Testis (tissue), 3 donors: Measurements from ENCODE around the gene PDE8B. TPM values are rescaled to one million over a fixed set of nuclear protein-coding genes. Genes with fewer than 3 reads are reported as not detected.

Experiments used
- DNase-seq: peaks from one replicate; pipeline ENCODE4 v3.0.0-alpha.2; 2019
- H3K27ac ChIP-seq, 2 donors: fragments of 200-600 bp; sonication (generic); one replicate each; pipeline ENCODE4 v1.5.1; 2019
- H3K27me3 ChIP-seq: fragments of 200-600 bp; sonication (generic); one replicate; pipeline ENCODE4 v1.5.1; 2019
- H3K36me3 ChIP-seq: fragments of 200-600 bp; sonication (generic); one replicate; pipeline ENCODE4 v1.5.1; 2017; ENCODE audit warnings: low read depth; ENCODE audit errors: missing control alignments
- H3K4me1 ChIP-seq: fragments of 200-600 bp; sonication (generic); one replicate; pipeline ENCODE4 v1.5.1; 2019
- H3K4me3 ChIP-seq, 2 donors: fragments of 200-600 bp; sonication (generic); one replicate each; pipeline ENCODE4 v1.5.1; 2017 to 2019
- H3K9me3 ChIP-seq: fragments of 200-600 bp; sonication (generic); one replicate; pipeline ENCODE4 v1.5.1; 2017
- CTCF ChIP-seq, 3 experiments: fragments of 450-650 bp in 2 of 3; fragments of 200-600 bp in 1 of 3; sonication (generic) in 1 of 3; IDR thresholded peaks; one replicate each; pipeline ENCODE4 v1.5.1; 2016 to 2019; ENCODE audit warnings: antibody characterized with exemption in 3 of 3, mild to moderate bottlenecking in 2 of 3, moderate library complexity in 1 of 3
- POLR2A ChIP-seq: fragments of 450-650 bp; IDR thresholded peaks from one replicate; pipeline ENCODE4 v1.6.1; 2017; ENCODE audit warnings: antibody characterized with exemption, mild to moderate bottlenecking, moderate library complexity
- WGBS, 2 donors: methylation state at CpG; one replicate each; pipeline ENCODE4 v1.1.5; 2018; 5-methylcytosine and 5-hydroxymethylcytosine counted together
- intact Hi-C: fragments of 100-400 bp; cut with DNase I; formaldehyde crosslinking; loops from one replicate; pipeline ENCODE4 v1.15.1; 2023; ENCODE audit warnings: low total_unique reads
- polyA plus RNA-seq: library from polyadenylated mRNA; stranded (reverse); fragments of 350-450 nt; fragmentation: Illumina TruSeq; extraction: RNeasy Lipid Tissue Mini Kit (QIAGEN cat#74804); gene quantifications from one replicate; pipeline ENCODE4 v1.2.3, GENCODE V29; 2014; ENCODE audit warnings: low read depth, low replicate concordance; ENCODE audit not compliant: insufficient read depth
- total RNA-seq, 2 donors: library from RNA; depleted of rRNA; stranded (reverse); fragments of >200 nt; gene quantifications; one replicate each; pipeline ENCODE4 v1.2.3, GENCODE V29; 2016

Gene PDE8B
- total and polyA plus RNA-seq, 3 donors from 2014 or later = 2.0 to 7.2 (median 5.8) TPM

- no peak overlapping the region for H3K4me3 ChIP-seq
- WGBS, 2 donors = 94 to 96% methylated on average over 1 of the region's 1 CpG
- intact Hi-C loops = no loop called here
- no peaks in the 10 kb centered on the region for H3K36me3 ChIP-seq
- no peaks in the 10 kb centered on the region for H3K9me3 ChIP-seq
- H3K27me3 ChIP-seq = no peaks in the 10 kb centered on the region
- no peaks in the 10 kb centered on the region for H3K4me1 ChIP-seq
- DNase-seq = no peak
- H3K27ac ChIP-seq = no peak overlapping the region
- TF ChIP-seq CTCF (IDR thresholded peaks at IDR 0.05) = no peak
- no peak for TF ChIP-seq POLR2A
Observed at GRCh38 chr5:77304388-77304787, 93.9 kb downstream of the PDE8B start.

DNA sequence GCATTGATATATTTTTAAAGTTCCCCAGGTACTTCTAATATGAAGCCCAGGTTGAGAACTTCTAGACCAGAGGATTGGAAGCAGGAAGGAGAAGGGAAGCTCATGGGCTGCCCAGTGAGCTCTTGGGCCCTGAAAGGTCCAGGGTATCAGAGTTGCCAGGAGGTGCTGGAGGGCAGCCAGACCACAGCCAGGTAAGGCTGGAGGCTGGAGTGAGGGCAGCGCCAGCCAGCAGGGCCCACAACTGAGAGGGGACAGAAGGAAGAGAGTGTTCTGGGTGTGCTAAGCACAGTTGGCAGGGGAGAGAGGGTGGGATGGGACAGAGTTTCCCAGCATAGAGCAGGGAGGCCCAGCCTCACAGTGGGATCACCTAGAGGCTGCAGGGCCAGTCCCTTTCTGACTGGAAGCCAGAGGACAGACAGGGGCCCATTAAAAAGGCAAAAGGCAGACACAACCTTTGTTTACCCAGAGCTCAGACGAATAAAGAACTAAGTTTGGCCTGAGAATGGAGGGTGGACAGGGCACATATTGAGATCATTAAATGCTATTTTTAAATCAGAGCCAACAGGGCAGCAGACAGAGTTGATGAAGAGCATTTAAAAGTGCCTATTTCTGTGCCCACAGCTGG is 94.9 kb downstream of the PDE8B start:
- Histone ChIP-seq H3K36me3 (no peaks in the 10 kb centered on the region), H3K27ac (no peak overlapping the region), H3K27me3 (no peaks in the 10 kb centered on the region), H3K4me1 (no peaks in the 10 kb centered on the region), H3K4me3 (no peak overlapping the region), H3K9me3 (no peaks in the 10 kb centered on the region)
- intact Hi-C loops = no loop called here
- WGBS, 2 donors = 83% methylated on average over 2 of the region's 2 CpGs
- TF ChIP-seq CTCF (IDR thresholded peaks at IDR 0.05) (no peak), POLR2A (no peak)
- no peak for DNase-seq

DNA sequence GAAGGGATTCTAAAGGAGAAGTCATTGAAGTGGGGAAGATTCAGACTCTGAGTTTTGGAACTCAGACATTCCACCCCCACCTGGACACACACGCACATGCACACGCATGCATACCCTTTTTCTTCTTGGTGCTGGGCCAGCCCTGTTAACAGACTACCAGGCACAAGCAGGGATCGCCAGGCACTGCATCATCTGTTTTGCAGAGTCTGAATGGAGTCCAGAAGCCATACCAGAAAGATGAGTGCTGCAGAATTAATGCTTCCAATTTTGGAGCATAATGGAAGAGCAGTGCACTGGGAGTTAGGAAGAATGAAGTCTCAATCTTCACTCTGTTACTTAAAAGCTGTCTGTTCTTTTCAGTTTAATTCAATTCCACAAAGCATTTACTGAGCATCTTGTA is 95.5 kb downstream of the PDE8B start:
- DNase-seq = no peak
- intact Hi-C loops = no loop called here
- H3K27me3 ChIP-seq = no peaks in the 10 kb centered on the region
- 93 to 94% methylated on average over 3 of the region's 3 CpGs for WGBS, 2 donors
- no peaks in the 10 kb centered on the region for H3K36me3 ChIP-seq
- TF ChIP-seq POLR2A (no peak), CTCF (IDR thresholded peaks at IDR 0.05) (no peak)
- no peaks in the 10 kb centered on the region for H3K9me3 ChIP-seq
- no peaks in the 10 kb centered on the region for H3K4me1 ChIP-seq
- no peak overlapping the region for H3K27ac ChIP-seq
- no peak overlapping the region for H3K4me3 ChIP-seq

DNA sequence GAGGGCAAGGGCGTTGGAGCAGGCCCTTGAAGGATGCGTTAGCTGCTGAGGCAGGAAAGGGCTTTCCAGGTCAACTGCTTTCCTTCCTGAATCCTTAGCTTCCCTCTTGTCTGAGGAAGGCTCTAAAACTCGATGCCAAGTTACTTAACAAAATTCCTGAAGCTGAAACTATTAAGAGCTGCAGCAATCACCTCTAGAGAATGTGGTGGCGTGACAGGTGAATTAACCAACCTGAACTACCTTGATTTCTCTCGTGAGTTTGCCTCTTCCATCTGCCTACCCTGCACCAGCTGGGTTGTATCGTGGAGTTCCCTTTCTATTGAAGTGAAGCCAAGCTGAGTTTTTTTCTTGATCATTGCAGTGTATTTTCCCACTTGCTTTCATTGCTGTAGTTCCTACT is 96.1 kb downstream of the PDE8B start:
- H3K27ac ChIP-seq = no peak overlapping the region
- H3K36me3 ChIP-seq = no peaks in the 10 kb centered on the region
- H3K4me1 ChIP-seq = no peaks in the 10 kb centered on the region
- no peaks in the 10 kb centered on the region for H3K27me3 ChIP-seq
- no peaks in the 10 kb centered on the region for H3K9me3 ChIP-seq
- H3K4me3 ChIP-seq = no peak overlapping the region
- intact Hi-C loops = no loop called here
- WGBS, 2 donors = 69 to 85% methylated on average over 6 of the region's 6 CpGs
- no peak for DNase-seq
- TF ChIP-seq CTCF (IDR thresholded peaks at IDR 0.05) = no peak
- TF ChIP-seq POLR2A = no peak
